HEK293 (cell line): ENCODE data around the gene ZBED4.

ENCODE experiments used
- GLI2 ChIP-seq: fragments of 450-650 bp; formaldehyde crosslinking; IDR thresholded peaks from 2 replicates; pipeline ENCODE4; 2017; ENCODE audit warnings: missing biosample characterization, missing genetic modification characterization, low read depth, borderline replicate concordance
- GLI4 ChIP-seq: fragments of 450-650 bp; formaldehyde crosslinking; IDR thresholded peaks from 2 replicates; pipeline ENCODE4 v1.5.1; 2016; ENCODE audit warnings: missing biosample characterization, missing genetic modification characterization
- KLF16 ChIP-seq: fragments of 450-650 bp; formaldehyde crosslinking; IDR thresholded peaks from 2 replicates; pipeline ENCODE4 v1.5.1; 2017; ENCODE audit warnings: missing biosample characterization, missing genetic modification characterization
- SCRT1 ChIP-seq: fragments of 450-650 bp; formaldehyde crosslinking; IDR thresholded peaks from 2 replicates; pipeline ENCODE4 v1.5.1; 2016; ENCODE audit warnings: missing biosample characterization, missing genetic modification characterization, borderline replicate concordance
- ZBTB48 ChIP-seq: fragments of 450-650 bp; formaldehyde crosslinking; IDR thresholded peaks from 2 replicates; pipeline ENCODE4 v1.5.1; 2016; ENCODE audit warnings: missing biosample characterization, missing genetic modification characterization
- ZNF112 ChIP-seq: fragments of 450-650 bp; formaldehyde crosslinking; IDR thresholded peaks from 2 replicates; pipeline ENCODE4 v1.5.0; 2017; ENCODE audit warnings: missing biosample characterization, missing genetic modification characterization
- ZNF138 ChIP-seq: fragments of 450-650 bp; formaldehyde crosslinking; IDR thresholded peaks from 2 replicates; pipeline ENCODE4 v1.5.1; 2016; ENCODE audit warnings: missing biosample characterization, missing genetic modification characterization, borderline replicate concordance
- ZNF140 ChIP-seq: fragments of 450-650 bp; formaldehyde crosslinking; IDR thresholded peaks from 2 replicates; pipeline ENCODE4 v1.5.1; 2016; ENCODE audit warnings: missing biosample characterization, missing genetic modification characterization
- ZNF24 ChIP-seq: fragments of 450-650 bp; formaldehyde crosslinking; IDR thresholded peaks from 2 replicates; pipeline ENCODE4 v1.5.1; 2016; ENCODE audit warnings: missing biosample characterization, missing genetic modification characterization
- ZNF354C ChIP-seq: fragments of 450-650 bp; formaldehyde crosslinking; IDR thresholded peaks from 2 replicates; pipeline ENCODE4 v1.5.1; 2016; ENCODE audit warnings: missing biosample characterization, missing genetic modification characterization, low read depth, borderline replicate concordance
- ZNF518A ChIP-seq: fragments of 450-650 bp; formaldehyde crosslinking; conservative IDR thresholded peaks from 2 replicates; pipeline ENCODE4 v1.5.1; 2016; ENCODE audit warnings: low read depth, missing biosample characterization, missing genetic modification characterization
- ZNF660 ChIP-seq: fragments of 450-650 bp; IDR thresholded peaks from 2 replicates; pipeline ENCODE4 v1.5.1; 2018; ENCODE audit warnings: missing biosample characterization, mild to moderate bottlenecking, missing genetic modification characterization
- ZNF707 ChIP-seq: fragments of 450-650 bp; formaldehyde crosslinking; IDR thresholded peaks from 2 replicates; pipeline ENCODE4 v1.5.1; 2016; ENCODE audit warnings: missing biosample characterization, missing genetic modification characterization
- ZNF747 ChIP-seq: fragments of 450-650 bp; formaldehyde crosslinking; IDR thresholded peaks from 2 replicates; pipeline ENCODE4 v1.5.1; 2016; ENCODE audit warnings: missing biosample characterization, missing genetic modification characterization
- ZNF777 ChIP-seq: fragments of 450-650 bp; formaldehyde crosslinking; IDR thresholded peaks from 2 replicates; pipeline ENCODE4 v1.5.1; 2017; ENCODE audit warnings: missing biosample characterization, missing genetic modification characterization, borderline replicate concordance
- ZSCAN23 ChIP-seq: fragments of 450-650 bp; formaldehyde crosslinking; IDR thresholded peaks from 2 replicates; pipeline ENCODE4 v1.5.1; 2016; ENCODE audit warnings: missing biosample characterization, missing genetic modification characterization
- ZXDB ChIP-seq: fragments of 450-650 bp; formaldehyde crosslinking; IDR thresholded peaks from 2 replicates; pipeline ENCODE4 v1.5.1; 2016; ENCODE audit warnings: missing biosample characterization, missing genetic modification characterization
- TF ChIP-seq, protein P1 (sequence below): fragments of 450-650 bp; formaldehyde crosslinking; IDR thresholded peaks from 2 replicates; pipeline ENCODE4 v1.5.1; 2017; ENCODE audit warnings: missing biosample characterization, missing genetic modification characterization
- TF ChIP-seq, protein P2 (sequence below): fragments of 450-650 bp; formaldehyde crosslinking; IDR thresholded peaks from 2 replicates; pipeline ENCODE4 v1.5.1; 2016; ENCODE audit warnings: missing biosample characterization, missing genetic modification characterization
- TF ChIP-seq, protein P3 (sequence below): fragments of 450-650 bp; formaldehyde crosslinking; IDR thresholded peaks from 2 replicates; pipeline ENCODE4 v1.5.1; 2017; ENCODE audit warnings: missing biosample characterization, missing genetic modification characterization
- TF ChIP-seq, protein P4 (sequence below): fragments of 450-650 bp; formaldehyde crosslinking; conservative IDR thresholded peaks from 2 replicates; pipeline ENCODE4 v1.5.1; 2016; ENCODE audit warnings: low read depth, missing biosample characterization, missing genetic modification characterization

ZBED4 gene

DNA sequence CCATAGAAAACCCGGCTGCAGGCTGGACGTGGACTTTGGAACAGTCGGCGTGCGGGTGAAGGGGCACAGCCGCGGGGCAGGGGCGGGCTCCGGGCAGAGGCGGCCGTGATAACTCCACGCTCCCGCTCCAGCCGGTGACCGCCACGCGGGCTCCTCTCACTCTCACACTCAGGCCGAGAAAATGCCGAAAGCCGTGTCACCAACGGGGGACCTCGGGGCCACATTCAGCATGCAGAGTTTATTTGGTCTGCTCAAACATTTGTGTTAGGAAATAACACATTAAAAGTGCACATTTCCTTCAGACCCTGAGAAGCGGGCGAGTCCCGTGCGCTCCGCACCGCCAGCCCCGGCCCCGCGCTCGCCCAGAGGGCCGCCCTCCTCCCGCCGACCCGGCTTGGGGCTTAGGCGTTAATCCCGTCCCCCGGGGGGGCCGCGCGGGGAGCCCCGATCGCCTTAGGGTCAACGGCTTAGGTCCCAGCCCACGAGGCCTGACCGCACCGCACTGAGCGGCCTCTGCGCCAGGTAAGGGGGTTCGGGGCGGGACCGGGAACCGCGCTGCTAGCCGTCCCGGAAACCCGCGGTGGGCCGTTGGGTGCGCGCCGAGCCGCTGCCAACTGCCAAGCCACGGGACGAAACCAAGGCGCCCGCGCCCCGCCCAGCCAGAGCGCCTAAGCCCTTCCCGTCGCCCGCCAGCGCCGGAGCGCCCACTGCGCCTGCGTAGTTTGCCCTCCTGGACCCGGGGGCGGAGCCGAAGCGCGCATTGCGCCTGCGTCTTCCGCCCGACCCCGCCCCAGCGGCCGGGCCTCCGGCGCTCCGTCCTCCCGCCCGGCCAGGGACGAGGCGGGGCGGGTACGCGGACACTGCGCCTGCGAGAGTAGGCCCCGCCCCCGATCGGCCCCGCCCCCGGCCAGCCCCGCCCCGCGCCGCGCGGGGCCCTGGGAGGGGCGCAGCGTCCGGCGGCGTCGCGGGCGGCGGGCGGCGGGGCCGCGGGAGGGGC is at the start of gene ZBED4 (continued):
- TF ChIP-seq ZNF660 (tag by site-specific recombination) (peak; percentile 62), ZXDB (peak; percentile 85), ZBTB48 (peak; percentile 50; the same call in 1 of the 2 replicates), ZNF707 (tag by site-specific recombination) (no peak), ZNF354C (no peak), ZNF112 (tag by site-specific recombination) (no peak), KLF16 (peak; percentile 74; the same call in 1 of the 2 replicates), GLI2 (tag by site-specific recombination) (no peak), ZSCAN23 (tag by site-specific recombination) (no peak), ZNF747 (tag by site-specific recombination) (no peak), ZNF24 (tag by site-specific recombination) (0 out of 2 replicates have a peak, but pooled peaks have one; percentile 67), ZNF518A (tag by site-specific recombination) (no peak), GLI4 (tag by site-specific recombination) (no peak), SCRT1 (no peak), ZNF140 (tag by site-specific recombination) (no peak), ZNF777 (peak; percentile 38; the same call in 1 of the 2 replicates), ZNF138 (tag by site-specific recombination) (no peak)
- TF ChIP-seq, protein P1, sequence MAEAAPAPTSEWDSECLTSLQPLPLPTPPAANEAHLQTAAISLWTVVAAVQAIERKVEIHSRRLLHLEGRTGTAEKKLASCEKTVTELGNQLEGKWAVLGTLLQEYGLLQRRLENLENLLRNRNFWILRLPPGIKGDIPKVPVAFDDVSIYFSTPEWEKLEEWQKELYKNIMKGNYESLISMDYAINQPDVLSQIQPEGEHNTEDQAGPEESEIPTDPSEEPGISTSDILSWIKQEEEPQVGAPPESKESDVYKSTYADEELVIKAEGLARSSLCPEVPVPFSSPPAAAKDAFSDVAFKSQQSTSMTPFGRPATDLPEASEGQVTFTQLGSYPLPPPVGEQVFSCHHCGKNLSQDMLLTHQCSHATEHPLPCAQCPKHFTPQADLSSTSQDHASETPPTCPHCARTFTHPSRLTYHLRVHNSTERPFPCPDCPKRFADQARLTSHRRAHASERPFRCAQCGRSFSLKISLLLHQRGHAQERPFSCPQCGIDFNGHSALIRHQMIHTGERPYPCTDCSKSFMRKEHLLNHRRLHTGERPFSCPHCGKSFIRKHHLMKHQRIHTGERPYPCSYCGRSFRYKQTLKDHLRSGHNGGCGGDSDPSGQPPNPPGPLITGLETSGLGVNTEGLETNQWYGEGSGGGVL (tag by site-specific recombination): peak; percentile 40
- TF ChIP-seq, protein P2, sequence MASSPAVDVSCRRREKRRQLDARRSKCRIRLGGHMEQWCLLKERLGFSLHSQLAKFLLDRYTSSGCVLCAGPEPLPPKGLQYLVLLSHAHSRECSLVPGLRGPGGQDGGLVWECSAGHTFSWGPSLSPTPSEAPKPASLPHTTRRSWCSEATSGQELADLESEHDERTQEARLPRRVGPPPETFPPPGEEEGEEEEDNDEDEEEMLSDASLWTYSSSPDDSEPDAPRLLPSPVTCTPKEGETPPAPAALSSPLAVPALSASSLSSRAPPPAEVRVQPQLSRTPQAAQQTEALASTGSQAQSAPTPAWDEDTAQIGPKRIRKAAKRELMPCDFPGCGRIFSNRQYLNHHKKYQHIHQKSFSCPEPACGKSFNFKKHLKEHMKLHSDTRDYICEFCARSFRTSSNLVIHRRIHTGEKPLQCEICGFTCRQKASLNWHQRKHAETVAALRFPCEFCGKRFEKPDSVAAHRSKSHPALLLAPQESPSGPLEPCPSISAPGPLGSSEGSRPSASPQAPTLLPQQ: peak; percentile 73
- TF ChIP-seq, protein P3, sequence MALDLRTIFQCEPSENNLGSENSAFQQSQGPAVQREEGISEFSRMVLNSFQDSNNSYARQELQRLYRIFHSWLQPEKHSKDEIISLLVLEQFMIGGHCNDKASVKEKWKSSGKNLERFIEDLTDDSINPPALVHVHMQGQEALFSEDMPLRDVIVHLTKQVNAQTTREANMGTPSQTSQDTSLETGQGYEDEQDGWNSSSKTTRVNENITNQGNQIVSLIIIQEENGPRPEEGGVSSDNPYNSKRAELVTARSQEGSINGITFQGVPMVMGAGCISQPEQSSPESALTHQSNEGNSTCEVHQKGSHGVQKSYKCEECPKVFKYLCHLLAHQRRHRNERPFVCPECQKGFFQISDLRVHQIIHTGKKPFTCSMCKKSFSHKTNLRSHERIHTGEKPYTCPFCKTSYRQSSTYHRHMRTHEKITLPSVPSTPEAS: no peak
- TF ChIP-seq, protein P4, sequence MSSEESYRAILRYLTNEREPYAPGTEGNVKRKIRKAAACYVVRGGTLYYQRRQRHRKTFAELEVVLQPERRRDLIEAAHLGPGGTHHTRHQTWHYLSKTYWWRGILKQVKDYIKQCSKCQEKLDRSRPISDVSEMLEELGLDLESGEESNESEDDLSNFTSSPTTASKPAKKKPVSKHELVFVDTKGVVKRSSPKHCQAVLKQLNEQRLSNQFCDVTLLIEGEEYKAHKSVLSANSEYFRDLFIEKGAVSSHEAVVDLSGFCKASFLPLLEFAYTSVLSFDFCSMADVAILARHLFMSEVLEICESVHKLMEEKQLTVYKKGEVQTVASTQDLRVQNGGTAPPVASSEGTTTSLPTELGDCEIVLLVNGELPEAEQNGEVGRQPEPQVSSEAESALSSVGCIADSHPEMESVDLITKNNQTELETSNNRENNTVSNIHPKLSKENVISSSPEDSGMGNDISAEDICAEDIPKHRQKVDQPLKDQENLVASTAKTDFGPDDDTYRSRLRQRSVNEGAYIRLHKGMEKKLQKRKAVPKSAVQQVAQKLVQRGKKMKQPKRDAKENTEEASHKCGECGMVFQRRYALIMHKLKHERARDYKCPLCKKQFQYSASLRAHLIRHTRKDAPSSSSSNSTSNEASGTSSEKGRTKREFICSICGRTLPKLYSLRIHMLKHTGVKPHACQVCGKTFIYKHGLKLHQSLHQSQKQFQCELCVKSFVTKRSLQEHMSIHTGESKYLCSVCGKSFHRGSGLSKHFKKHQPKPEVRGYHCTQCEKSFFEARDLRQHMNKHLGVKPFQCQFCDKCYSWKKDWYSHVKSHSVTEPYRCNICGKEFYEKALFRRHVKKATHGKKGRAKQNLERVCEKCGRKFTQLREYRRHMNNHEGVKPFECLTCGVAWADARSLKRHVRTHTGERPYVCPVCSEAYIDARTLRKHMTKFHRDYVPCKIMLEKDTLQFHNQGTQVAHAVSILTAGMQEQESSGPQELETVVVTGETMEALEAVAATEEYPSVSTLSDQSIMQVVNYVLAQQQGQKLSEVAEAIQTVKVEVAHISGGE (tag by site-specific recombination): peak; percentile 48; the same call in 1 of the 2 replicates
